Body of pancreas (tissue), 4 donors: Measurements from ENCODE around the gene CYP46A1. TPM values are rescaled to one million over a fixed set of nuclear protein-coding genes. Genes with fewer than 3 reads are reported as not detected.

Source experiments
- ATAC-seq: fragments of 150-250 bp; one replicate; pipeline ENCODE4 v1.9.1; 2016
- DNase-seq, 4 donors: peaks; one replicate each; pipeline ENCODE4 v3.0.0-alpha.2; 2019
- H3K27ac ChIP-seq, 4 donors: fragments of 200-600 bp; sonication (generic); 1 replicate in 3 of 4; 2 replicates in 1 of 4; pipeline versions ENCODE4 v1.5.1 to v1.6.1; 2016 to 2019; ENCODE audit warnings: mild to moderate bottlenecking in 1 of 4, mixed read lengths in 1 of 4, moderate library complexity in 1 of 4
- H3K27me3 ChIP-seq, 2 donors: fragments of 200-600 bp; sonication (generic); one replicate each; pipeline ENCODE4 v1.6.0; 2016; ENCODE audit warnings: mild to moderate bottlenecking in 1 of 2
- H3K36me3 ChIP-seq, 2 donors: fragments of 200-600 bp; sonication (generic); replicated peaks in 1 of 2; 2 replicates each; pipeline ENCODE4 v1.5.1; 2016; ENCODE audit warnings: low read depth in 2 of 2; ENCODE audit not compliant: insufficient read depth in 1 of 2
- H3K4me1 ChIP-seq: fragments of 200-600 bp; sonication (generic); one replicate; pipeline ENCODE4 v1.6.0; 2016
- H3K4me3 ChIP-seq, 2 donors: fragments of 200-600 bp; sonication (generic); 1 replicate in 1 of 2; 2 replicates in 1 of 2; pipeline ENCODE4 v1.5.1; 2016 to 2019
- H3K9me3 ChIP-seq, 3 donors: fragments of 200-600 bp; sonication (generic); 1 replicate in 2 of 3; 2 replicates in 1 of 3; pipeline ENCODE4 v1.5.1; 2016
- CTCF ChIP-seq, 7 experiments: fragments of 450-650 bp in 4 of 7; fragments of 200-600 bp in 3 of 7; sonication (generic) in 3 of 7; IDR thresholded peaks; one replicate each; pipeline ENCODE4 v1.5.1; 2016 to 2019; ENCODE audit warnings: antibody characterized with exemption in 7 of 7
- POLR2A ChIP-seq, 3 donors: fragments of 450-650 bp; IDR thresholded peaks; one replicate each; pipeline ENCODE4 v1.6.1; 2016; ENCODE audit warnings: antibody characterized with exemption in 3 of 3, mild to moderate bottlenecking in 2 of 3
- WGBS, 2 donors: methylation state at CpG; one replicate each; pipeline ENCODE4 v1.1.5; 2017; 5-methylcytosine and 5-hydroxymethylcytosine counted together
- intact Hi-C: fragments of 100-400 bp; cut with DNase I; formaldehyde crosslinking; loops from one replicate; pipeline ENCODE4 v1.15.1; 2023
- total RNA-seq, 2 donors: library from RNA; depleted of rRNA; stranded (reverse); fragments of >200 nt; gene quantifications; one replicate each; pipeline ENCODE4 v1.1.0, GENCODE V29; 2016

The CYP46A1 gene
- total RNA-seq, 2 donors from 2014 or later = 1.3 to 4.9 TPM

GRCh38 chr14:99679543-99679942 lies 4.6 kb upstream of the CYP46A1 start:
- no peaks in the 10 kb centered on the region for H3K36me3 ChIP-seq
- TF ChIP-seq CTCF (IDR thresholded peaks at IDR 0.05) (no peak), POLR2A (IDR thresholded peaks at IDR 0.05) (no peak)
- no peak overlapping the region for H3K4me3 ChIP-seq
- H3K4me1 ChIP-seq = peaks cover 12% of the 10 kb centered on the region
- no peak for ATAC-seq
- no peak overlapping the region for H3K27ac ChIP-seq
- WGBS, 2 donors = 64 to 68% methylated on average over 8 of the region's 8 CpGs
- no peaks in the 10 kb centered on the region for H3K9me3 ChIP-seq
- DNase-seq = no peak
- no peaks in the 10 kb centered on the region for H3K27me3 ChIP-seq
- intact Hi-C loops = no loop called here

GRCh38 chr14:99679996-99680395 lies 4.1 kb upstream of the CYP46A1 start:
- intact Hi-C loops = loop anchor here (5.0 kb wide), 1 partner anchor 207 kb away; no protein-coding TSS in a partner anchor
- Histone ChIP-seq H3K36me3 (no peaks in the 10 kb centered on the region), H3K9me3 (no peaks in the 10 kb centered on the region), H3K27me3 (no peaks in the 10 kb centered on the region), H3K4me3 (no peak overlapping the region), H3K27ac (no peak overlapping the region), H3K4me1 (peaks cover 14% of the 10 kb centered on the region)
- DNase-seq (no peak), ATAC-seq (no peak)
- WGBS, 2 donors = 51 to 61% methylated on average over 5 of the region's 5 CpGs
- TF ChIP-seq POLR2A (IDR thresholded peaks at IDR 0.05) (no peak), CTCF (IDR thresholded peaks at IDR 0.05) (no peak)

DNA sequence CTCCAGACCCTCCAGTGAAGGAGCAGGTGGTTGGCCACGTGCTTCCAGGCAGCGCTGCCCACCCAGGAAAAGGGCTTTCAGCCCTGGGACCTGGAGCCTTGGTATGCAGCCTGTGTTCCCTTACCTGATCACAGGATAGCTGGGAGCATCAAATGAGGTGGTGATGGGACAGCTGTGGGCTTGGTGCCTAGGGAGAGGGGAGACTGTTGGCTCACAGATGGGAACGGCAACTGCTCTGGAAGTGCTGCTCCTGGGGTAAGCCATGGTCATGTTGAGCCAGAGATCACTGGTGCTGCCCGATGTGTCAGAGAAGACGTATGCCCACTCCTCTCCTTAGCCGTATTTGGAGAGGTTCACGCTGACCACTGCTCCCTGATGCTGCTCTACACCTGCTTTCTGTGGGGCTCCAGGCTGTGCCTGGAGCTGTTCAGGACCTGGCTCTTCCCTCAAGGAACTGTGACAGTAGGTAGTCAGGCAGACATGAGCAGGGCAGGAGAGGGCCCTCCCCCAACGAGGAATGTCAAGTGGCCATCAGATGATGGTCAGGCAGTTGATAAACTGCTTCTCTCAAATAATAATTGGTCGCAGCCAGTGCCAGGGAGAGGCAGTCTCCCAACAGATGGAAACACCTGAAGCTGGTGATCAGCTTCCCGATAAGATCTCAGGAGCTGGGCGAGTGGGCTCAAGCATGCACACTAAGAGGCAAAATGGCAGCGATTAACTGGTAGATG lies 2.8 kb upstream of the CYP46A1 start:
- 46 to 58% methylated on average over 2 to 12 of the region's 12 CpGs for WGBS, 2 donors
- DNase-seq = no peak

GRCh38 chr14:99681832-99682148 lies 2.3 kb upstream of the CYP46A1 start:
- ATAC-seq = no peak
- intact Hi-C loops = loop anchor here (5.0 kb wide), 1 partner anchor 206 kb away; no protein-coding TSS in a partner anchor
- H3K36me3 ChIP-seq = no peaks in the 10 kb centered on the region
- no peak for DNase-seq
- no peak overlapping the region for H3K4me3 ChIP-seq
- no peak overlapping the region for H3K27ac ChIP-seq
- no peaks in the 10 kb centered on the region for H3K9me3 ChIP-seq
- peaks cover 14% of the 10 kb centered on the region for H3K4me1 ChIP-seq
- TF ChIP-seq POLR2A (IDR thresholded peaks at IDR 0.05) = no peak
- TF ChIP-seq CTCF (IDR thresholded peaks at IDR 0.05) = no peak
- no peaks in the 10 kb centered on the region for H3K27me3 ChIP-seq
- WGBS, 2 donors = 52 to 58% methylated on average over 8 to 11 of the region's 11 CpGs

More for the DNA sequence above, 2.8 kb upstream of the CYP46A1 start:
- Histone ChIP-seq H3K36me3 (no peaks in the 10 kb centered on the region), H3K27ac (no peak overlapping the region), H3K27me3 (no peaks in the 10 kb centered on the region), H3K4me3 (no peak overlapping the region), H3K4me1 (peaks cover 14% of the 10 kb centered on the region), H3K9me3 (no peaks in the 10 kb centered on the region)
- intact Hi-C loops = loop anchor here (5.0 kb wide), 1 partner anchor 206 kb away; no protein-coding TSS in a partner anchor
- TF ChIP-seq POLR2A (IDR thresholded peaks at IDR 0.05) = no peak
- no peak for TF ChIP-seq CTCF (IDR thresholded peaks at IDR 0.05)
- no peak for ATAC-seq
